Mesenteric fat pad (tissue), 1 donor: Measurements from ENCODE around the gene MOCS2. TPM values are rescaled to one million over a fixed set of nuclear protein-coding genes. Genes with fewer than 3 reads are reported as not detected.

ENCODE experiments used
- DNase-seq: peaks from one replicate; pipeline ENCODE4 v3.0.0-alpha.2; 2020; ENCODE audit warnings: low spot score
- total RNA-seq: library from RNA; stranded (reverse); fragmentation: NEBNext Ultra II Directional; extraction: Animal tissue kit (Norgen Biotek cat#: 25700); gene quantifications from one replicate; pipeline ENCODE4 v1.2.1, GENCODE V29; 2021
- donor health status: DM: yes; HTN: yes; CAD: no.

The MOCS2 gene
- total RNA-seq, 1 donor from 2014 or later: 27.9 TPM

GRCh38 chr5:53052499-53052898 lies 57.1 kb downstream of the MOCS2 start:
- no peak for DNase-seq

- no peak for DNase-seq
Measured at GRCh38 chr5:53048248-53048647, 61.3 kb downstream of the MOCS2 start.

Other genes starting within 250 kb of the MOCS2 start
- gene ITGA2, start 120.4 kb downstream of the MOCS2 start, total RNA-seq: 2.4 TPM